Omental fat pad (tissue), 4 donors: ENCODE results near the gene RUFY2. TPM values are rescaled to one million over a fixed set of nuclear protein-coding genes. Genes with fewer than 3 reads are reported as not detected.
"Not testable (repeated sequence)": the region's sequence is repeated elsewhere in the genome, so short reads cannot be mapped to it uniquely, and the experiment has no call there.

Experiments used
- ATAC-seq: fragments of 150-250 bp; one replicate; pipeline ENCODE4 v1.9.1; 2016; ENCODE audit warnings: mild to moderate bottlenecking, moderate library complexity; ENCODE audit not compliant: low FRiP score
- DNase-seq: peaks from one replicate; pipeline ENCODE4 v3.0.0-alpha.2; 2019; ENCODE audit warnings: low spot score
- total RNA-seq, 4 donors: library from RNA; depleted of rRNA; stranded (reverse); fragments of >200 nt; gene quantifications; one replicate each; pipeline ENCODE4 v1.1.0, GENCODE V29; 2016
- TF ChIP-seq, protein P1 (sequence below), 3 donors: fragments of 450-650 bp; IDR thresholded peaks; one replicate each; pipeline ENCODE4 v1.5.1; 2016 to 2017; ENCODE audit warnings: antibody characterized with exemption in 3 of 3, mild to moderate bottlenecking in 3 of 3, moderate library complexity in 2 of 3

Gene RUFY2
- total RNA-seq, 4 donors from 2014 or later = 21.3 to 34.5 (median 22.8) TPM

DNA sequence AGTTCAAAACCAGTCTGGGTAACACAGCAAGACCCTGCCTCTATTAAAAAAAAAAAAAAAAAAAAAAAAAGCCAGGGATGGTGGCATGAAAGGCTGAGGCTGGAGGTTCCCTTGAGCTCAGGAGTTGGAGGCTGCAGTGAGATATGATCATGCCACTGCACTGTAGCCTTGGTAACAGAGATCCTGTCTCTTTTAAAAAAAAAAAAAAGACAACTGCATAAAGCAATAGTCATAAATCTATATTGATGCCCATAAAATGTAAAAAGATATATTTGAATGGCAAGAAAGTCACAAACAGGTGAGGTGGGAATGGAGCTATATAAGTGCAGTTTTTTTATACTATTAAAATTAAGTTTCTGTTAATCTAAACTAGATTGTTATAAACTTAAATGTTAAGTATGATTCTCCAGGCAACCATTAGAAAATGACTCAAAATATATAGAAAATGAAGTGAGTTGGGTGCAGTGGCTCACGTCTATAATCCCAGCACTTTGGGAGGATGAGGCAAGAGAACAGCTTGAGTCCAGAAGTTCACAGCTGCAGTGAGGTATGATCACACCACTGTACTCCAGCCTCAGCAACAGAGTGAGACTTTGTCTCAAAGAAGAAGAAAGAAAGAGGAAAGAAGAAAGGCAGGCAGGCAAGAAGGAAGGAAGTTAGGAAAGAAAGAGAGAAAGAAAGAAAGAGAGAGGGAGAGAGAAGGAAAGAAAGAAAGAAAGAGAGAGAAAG lies 88.6 kb downstream of the RUFY2 start:
- TF ChIP-seq, protein P1, sequence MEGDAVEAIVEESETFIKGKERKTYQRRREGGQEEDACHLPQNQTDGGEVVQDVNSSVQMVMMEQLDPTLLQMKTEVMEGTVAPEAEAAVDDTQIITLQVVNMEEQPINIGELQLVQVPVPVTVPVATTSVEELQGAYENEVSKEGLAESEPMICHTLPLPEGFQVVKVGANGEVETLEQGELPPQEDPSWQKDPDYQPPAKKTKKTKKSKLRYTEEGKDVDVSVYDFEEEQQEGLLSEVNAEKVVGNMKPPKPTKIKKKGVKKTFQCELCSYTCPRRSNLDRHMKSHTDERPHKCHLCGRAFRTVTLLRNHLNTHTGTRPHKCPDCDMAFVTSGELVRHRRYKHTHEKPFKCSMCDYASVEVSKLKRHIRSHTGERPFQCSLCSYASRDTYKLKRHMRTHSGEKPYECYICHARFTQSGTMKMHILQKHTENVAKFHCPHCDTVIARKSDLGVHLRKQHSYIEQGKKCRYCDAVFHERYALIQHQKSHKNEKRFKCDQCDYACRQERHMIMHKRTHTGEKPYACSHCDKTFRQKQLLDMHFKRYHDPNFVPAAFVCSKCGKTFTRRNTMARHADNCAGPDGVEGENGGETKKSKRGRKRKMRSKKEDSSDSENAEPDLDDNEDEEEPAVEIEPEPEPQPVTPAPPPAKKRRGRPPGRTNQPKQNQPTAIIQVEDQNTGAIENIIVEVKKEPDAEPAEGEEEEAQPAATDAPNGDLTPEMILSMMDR (IDR thresholded peaks at IDR 0.05) = no peak
- ATAC-seq = no peak
- no peak for DNase-seq

DNA sequence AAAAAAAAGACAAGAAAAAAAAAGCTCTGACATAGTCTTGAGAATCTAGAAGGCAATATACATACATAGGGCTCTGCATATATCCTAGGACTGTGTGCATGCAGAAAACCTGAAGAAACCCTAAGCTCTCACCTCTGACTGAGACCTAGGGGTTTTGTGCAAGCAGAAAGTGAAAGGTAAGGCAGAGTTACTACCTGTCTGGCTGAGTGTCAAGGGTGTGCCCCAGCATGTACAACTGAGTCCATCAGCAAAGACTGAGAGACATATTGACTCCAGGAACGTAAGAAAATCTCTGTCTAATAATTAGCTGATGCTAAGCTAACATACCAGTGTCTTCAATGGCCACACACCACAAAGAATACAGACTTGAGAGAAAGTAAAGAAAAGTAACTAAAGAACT lies 91.5 kb downstream of the RUFY2 start:
- TF ChIP-seq, protein P1 (IDR thresholded peaks at IDR 0.05) = no peak
- DNase-seq (no peak), ATAC-seq (no peak)

DNA sequence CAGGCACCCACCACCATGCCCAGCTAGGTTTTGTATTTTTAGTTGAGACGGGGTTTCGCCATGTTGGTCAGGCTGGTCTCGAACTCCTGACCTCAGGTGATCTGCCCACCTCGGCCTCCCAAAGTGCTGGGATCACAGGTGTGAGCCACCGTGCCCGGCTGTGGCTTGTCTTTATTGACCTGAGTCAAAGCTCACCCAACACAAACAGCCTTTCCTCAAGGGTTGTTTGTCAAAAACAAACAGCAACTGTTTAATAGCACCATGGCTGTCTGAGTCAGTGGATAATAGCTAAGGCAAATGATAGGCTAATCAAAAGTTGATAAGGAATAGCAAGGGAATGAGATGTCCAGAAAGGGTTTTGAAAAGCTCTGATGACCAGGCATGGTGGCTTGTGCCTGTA lies 92.1 kb downstream of the RUFY2 start:
- DNase-seq, ATAC-seq: not testable (repeated sequence)

DNA sequence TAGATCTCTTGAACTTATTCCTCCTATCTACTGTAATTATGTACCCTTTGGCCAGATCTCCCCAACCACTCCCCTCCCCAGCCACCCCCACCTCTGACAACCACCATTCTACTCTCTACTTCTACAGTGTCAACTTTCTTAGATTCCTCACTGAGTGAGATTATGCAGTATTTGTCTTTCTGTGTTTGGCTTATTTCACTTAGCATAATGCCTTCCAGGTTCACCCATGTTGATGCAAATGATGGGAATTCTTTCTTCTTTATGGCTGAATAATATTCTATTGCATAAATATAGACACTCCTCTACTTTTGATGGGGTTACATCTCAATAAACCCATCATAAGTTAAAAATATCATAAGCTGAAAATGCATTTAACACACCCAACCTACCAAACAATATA lies 96.5 kb downstream of the RUFY2 start:
- no peak for ATAC-seq
- DNase-seq = no peak
- TF ChIP-seq, protein P1 (IDR thresholded peaks at IDR 0.05) = no peak

DNA sequence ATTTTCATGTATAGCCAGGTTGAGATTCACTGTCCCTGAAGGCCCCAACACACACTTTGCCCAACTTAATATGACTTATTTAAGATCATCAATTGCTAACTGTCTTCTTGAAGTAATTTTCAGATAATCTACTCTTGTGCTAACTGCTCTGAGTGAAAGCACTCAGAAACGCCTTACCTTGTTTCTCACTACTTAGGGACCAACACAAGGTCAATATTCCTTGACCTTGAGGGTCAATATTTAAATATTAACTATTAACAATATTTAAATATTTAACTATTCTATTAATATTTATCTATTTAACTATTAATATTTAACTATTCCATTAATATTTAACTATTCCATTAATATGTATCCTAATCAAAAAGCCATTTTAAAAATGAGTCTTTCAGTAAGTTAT lies 101.2 kb downstream of the RUFY2 start:
- DNase-seq (no peak), ATAC-seq (no peak)
- TF ChIP-seq, protein P1 (IDR thresholded peaks at IDR 0.05) = no peak

DNA sequence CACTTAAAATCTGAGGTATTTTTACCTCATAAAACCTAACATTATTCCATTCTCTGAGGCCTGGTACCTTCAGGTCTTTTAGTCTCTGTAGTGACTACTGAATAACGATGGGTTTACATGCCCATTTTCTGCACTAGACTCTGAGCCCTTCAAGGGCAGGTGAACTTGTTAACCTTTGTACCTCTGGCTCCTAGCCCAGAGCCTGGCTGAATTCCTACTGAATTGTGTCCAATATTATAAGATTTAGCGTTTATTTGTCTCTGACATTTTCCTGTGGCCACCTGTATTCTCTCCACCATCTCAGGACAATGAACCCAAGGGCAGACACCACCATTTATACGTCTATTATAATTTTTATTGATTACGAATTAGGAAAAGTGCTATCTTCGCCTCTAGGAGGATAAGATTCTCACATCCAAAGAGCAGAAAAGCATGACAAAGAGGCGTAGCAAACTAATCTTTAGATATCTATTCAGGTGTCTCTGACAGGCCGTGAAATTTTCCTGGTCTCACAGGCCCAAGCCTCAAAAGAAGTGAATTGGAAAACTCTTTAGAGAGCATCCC lies 103.1 kb downstream of the RUFY2 start:
- TF ChIP-seq, protein P1 (IDR thresholded peaks at IDR 0.05) = no peak
- ATAC-seq = no peak
- no peak for DNase-seq

DNA sequence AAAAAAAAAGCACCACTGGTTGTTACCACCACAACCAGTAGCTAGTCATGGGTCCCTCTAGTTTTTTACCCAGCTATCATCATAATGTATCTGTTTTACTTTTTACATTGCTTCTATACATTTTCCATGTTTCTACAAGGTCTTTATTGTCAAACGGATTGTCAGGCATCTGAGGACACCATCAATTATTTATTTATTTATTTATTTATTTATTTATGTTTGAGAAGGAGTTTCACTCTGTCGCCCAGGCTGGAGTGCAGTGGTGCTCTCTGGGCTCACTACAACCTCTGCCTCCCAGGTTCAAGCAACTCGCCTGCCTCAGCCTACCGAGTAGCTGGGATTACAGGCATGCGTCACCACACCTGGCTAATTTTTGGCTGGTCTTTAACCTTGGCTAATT lies 104.2 kb downstream of the RUFY2 start:
- ATAC-seq = no peak
- TF ChIP-seq, protein P1 (IDR thresholded peaks at IDR 0.05) = no peak
- DNase-seq = no peak
